Fibroblast of skin of left biceps (primary cell): ENCODE measurements around the gene PRDM16.
A peak's percentile ranks its signal among the peaks of the same experiment; 100 is the strongest.

Experiments used
- DNase-seq, 2 experiments: peaks; one replicate each; pipeline ENCODE4 v3.0.0-alpha.2; 2013; ENCODE audit warnings: low read depth in 2 of 2

Gene PRDM16

GRCh38 chr1:3069491-3070308 is 697 bp downstream of the PRDM16 start:
- peak; percentile 32 to 37 for DNase-seq

GRCh38 chr1:3070309-3070643 is 1.3 kb downstream of the PRDM16 start:
- no peak for DNase-seq

GRCh38 chr1:3070644-3071564 is 1.9 kb downstream of the PRDM16 start:
- no peak for DNase-seq

GRCh38 chr1:3071565-3072390 is 2.8 kb downstream of the PRDM16 start:
- no peak for DNase-seq

- DNase-seq, result no peak
These were observed 3.6 kb downstream of the PRDM16 start for GRCh38 chr1:3072391-3073185.

- no peak for DNase-seq
These were observed 4.1 kb downstream of the PRDM16 start for GRCh38 chr1:3073186-3073488.

GRCh38 chr1:3073489-3074296 is 4.7 kb downstream of the PRDM16 start:
- DNase-seq, result no peak

GRCh38 chr1:3074297-3074741 is 5.3 kb downstream of the PRDM16 start:
- no peak for DNase-seq

- DNase-seq, result no peak
These were observed 5.8 kb downstream of the PRDM16 start for GRCh38 chr1:3074800-3075199.

GRCh38 chr1:3075666-3076362 is 6.8 kb downstream of the PRDM16 start:
- DNase-seq, result no peak

GRCh38 chr1:3076363-3076740 is 7.3 kb downstream of the PRDM16 start:
- DNase-seq, result no peak

GRCh38 chr1:3077081-3077480 is 8.1 kb downstream of the PRDM16 start:
- DNase-seq, result no peak

GRCh38 chr1:3077561-3077960 is 8.6 kb downstream of the PRDM16 start:
- DNase-seq, result no peak

GRCh38 chr1:3078430-3078861 is 9.4 kb downstream of the PRDM16 start:
- DNase-seq, result no peak

- DNase-seq, result no peak
These were observed 9.9 kb downstream of the PRDM16 start for GRCh38 chr1:3078871-3079270.

GRCh38 chr1:3079381-3080052 is 10.5 kb downstream of the PRDM16 start:
- DNase-seq, result no peak

GRCh38 chr1:3080053-3080955 is 11.3 kb downstream of the PRDM16 start:
- DNase-seq, result no peak

GRCh38 chr1:3081171-3081683 is 12.2 kb downstream of the PRDM16 start:
- DNase-seq, result no peak
